Measurements from ENCODE around the gene NTN1.

DNA sequence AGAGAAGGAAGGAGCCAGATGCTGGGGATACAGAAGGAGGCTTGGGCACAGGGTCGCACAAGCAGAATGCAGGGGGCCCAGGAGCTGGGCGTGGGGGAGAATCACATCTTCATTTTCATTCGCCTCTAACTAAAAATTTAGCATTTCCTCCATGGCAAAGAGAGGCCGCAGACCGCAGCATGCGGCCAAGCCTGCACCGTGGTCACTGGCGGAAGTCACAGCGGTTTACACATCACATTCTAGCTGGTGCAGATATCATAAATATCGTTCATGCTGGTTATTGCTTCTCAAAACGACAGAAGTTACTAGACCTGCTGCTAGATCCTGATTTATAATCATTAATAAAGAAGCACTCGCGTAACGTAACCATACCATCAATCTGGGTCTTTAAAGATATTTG is 162.0 kb downstream of the NTN1 start:
- TF ChIP-seq, protein P1, sequence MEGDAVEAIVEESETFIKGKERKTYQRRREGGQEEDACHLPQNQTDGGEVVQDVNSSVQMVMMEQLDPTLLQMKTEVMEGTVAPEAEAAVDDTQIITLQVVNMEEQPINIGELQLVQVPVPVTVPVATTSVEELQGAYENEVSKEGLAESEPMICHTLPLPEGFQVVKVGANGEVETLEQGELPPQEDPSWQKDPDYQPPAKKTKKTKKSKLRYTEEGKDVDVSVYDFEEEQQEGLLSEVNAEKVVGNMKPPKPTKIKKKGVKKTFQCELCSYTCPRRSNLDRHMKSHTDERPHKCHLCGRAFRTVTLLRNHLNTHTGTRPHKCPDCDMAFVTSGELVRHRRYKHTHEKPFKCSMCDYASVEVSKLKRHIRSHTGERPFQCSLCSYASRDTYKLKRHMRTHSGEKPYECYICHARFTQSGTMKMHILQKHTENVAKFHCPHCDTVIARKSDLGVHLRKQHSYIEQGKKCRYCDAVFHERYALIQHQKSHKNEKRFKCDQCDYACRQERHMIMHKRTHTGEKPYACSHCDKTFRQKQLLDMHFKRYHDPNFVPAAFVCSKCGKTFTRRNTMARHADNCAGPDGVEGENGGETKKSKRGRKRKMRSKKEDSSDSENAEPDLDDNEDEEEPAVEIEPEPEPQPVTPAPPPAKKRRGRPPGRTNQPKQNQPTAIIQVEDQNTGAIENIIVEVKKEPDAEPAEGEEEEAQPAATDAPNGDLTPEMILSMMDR (IDR thresholded peaks at IDR 0.05): no peak
- TF ChIP-seq, protein P2, sequence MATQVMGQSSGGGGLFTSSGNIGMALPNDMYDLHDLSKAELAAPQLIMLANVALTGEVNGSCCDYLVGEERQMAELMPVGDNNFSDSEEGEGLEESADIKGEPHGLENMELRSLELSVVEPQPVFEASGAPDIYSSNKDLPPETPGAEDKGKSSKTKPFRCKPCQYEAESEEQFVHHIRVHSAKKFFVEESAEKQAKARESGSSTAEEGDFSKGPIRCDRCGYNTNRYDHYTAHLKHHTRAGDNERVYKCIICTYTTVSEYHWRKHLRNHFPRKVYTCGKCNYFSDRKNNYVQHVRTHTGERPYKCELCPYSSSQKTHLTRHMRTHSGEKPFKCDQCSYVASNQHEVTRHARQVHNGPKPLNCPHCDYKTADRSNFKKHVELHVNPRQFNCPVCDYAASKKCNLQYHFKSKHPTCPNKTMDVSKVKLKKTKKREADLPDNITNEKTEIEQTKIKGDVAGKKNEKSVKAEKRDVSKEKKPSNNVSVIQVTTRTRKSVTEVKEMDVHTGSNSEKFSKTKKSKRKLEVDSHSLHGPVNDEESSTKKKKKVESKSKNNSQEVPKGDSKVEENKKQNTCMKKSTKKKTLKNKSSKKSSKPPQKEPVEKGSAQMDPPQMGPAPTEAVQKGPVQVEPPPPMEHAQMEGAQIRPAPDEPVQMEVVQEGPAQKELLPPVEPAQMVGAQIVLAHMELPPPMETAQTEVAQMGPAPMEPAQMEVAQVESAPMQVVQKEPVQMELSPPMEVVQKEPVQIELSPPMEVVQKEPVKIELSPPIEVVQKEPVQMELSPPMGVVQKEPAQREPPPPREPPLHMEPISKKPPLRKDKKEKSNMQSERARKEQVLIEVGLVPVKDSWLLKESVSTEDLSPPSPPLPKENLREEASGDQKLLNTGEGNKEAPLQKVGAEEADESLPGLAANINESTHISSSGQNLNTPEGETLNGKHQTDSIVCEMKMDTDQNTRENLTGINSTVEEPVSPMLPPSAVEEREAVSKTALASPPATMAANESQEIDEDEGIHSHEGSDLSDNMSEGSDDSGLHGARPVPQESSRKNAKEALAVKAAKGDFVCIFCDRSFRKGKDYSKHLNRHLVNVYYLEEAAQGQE (IDR thresholded peaks at IDR 0.05; ENCODE audit: insufficient read depth in 1 of 2, low read depth in 2 of 2, low read length in 1 of 2): no peak
- TF ChIP-seq SIN3A (IDR thresholded peaks at IDR 0.05; ENCODE audit: borderline replicate concordance, insufficient read depth, low read depth, low read length) (no peak), POLR2AphosphoS5 (IDR thresholded peaks at IDR 0.05; ENCODE audit: low read depth, low read length) (no peak)
